ENCODE results near the gene SOX9.

Gene SOX9

GRCh38 chr17:72142614-72143013, 21.8 kb downstream of the SOX9 start:
- Histone ChIP-seq H3K4me1 (ENCODE audit: low read depth, poor library complexity, severe bottlenecking) (no peaks in the 10 kb centered on the region), H3K27ac (no peak overlapping the region)

DNA sequence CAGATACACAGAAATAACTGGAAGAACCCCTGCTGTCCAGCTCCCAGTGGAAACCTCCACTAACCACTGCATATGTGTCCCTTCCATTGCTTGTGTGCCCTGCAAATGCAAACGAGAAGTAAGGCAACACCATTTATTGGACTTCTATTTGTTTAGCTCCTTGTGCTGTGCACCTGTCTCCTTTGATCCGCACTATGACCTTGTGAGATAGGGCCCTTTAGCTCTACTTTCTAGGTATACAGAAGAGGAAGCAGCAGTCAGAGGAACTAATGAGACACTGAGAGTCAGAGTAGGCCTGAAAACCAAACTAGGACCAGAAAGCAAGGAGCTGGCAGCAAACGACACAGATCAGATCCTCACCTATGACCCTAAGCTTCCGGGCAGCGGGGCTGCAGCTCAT, 22.4 kb downstream of the SOX9 start:
- H3K79me2 ChIP-seq (ENCODE audit: insufficient read depth, low read depth) = no peaks in the 10 kb centered on the region
- H3K27me3 ChIP-seq (ENCODE audit: insufficient read depth, low read depth) = no peaks in the 10 kb centered on the region
- no peaks in the 10 kb centered on the region for H4K20me1 ChIP-seq (ENCODE audit: insufficient read depth)
- H3K36me3 ChIP-seq (ENCODE audit: insufficient read depth) = no peaks in the 10 kb centered on the region
- TF ChIP-seq CTCF (conservative IDR thresholded peaks at IDR 0.05; ENCODE audit: low read depth, low read length) = no peak
- no peak overlapping the region for H2AFZ ChIP-seq (ENCODE audit: low read depth)
- no peak overlapping the region for H3K4me3 ChIP-seq (IDR thresholded peaks at IDR 0.05; ENCODE audit: insufficient read depth, low read depth, low read length)
- H3K4me2 ChIP-seq = no peak overlapping the region
- no peak overlapping the region for H3K9ac ChIP-seq
- H3K4me1 ChIP-seq (ENCODE audit: low read depth, poor library complexity, severe bottlenecking) = no peaks in the 10 kb centered on the region
- no peak overlapping the region for H3K27ac ChIP-seq

More at GRCh38 chr17:72142614-72143013, 21.8 kb downstream of the SOX9 start:
- Histone ChIP-seq H3K36me3 (ENCODE audit: insufficient read depth) (no peaks in the 10 kb centered on the region), H3K27me3 (ENCODE audit: insufficient read depth, low read depth) (no peaks in the 10 kb centered on the region), H3K4me3 (IDR thresholded peaks at IDR 0.05; ENCODE audit: insufficient read depth, low read depth, low read length) (no peak overlapping the region), H3K4me2 (no peak overlapping the region), H4K20me1 (ENCODE audit: insufficient read depth) (no peaks in the 10 kb centered on the region), H3K79me2 (ENCODE audit: insufficient read depth, low read depth) (no peaks in the 10 kb centered on the region), H3K9ac (no peak overlapping the region), H2AFZ (ENCODE audit: low read depth) (no peak overlapping the region)
- TF ChIP-seq CTCF (conservative IDR thresholded peaks at IDR 0.05; ENCODE audit: low read depth, low read length) = no peak

GRCh38 chr17:72144101-72144500, 23.3 kb downstream of the SOX9 start:
- no peak for TF ChIP-seq CTCF (conservative IDR thresholded peaks at IDR 0.05; ENCODE audit: low read depth, low read length)
- Histone ChIP-seq H3K4me2 (no peak overlapping the region), H3K36me3 (ENCODE audit: insufficient read depth) (no peaks in the 10 kb centered on the region), H4K20me1 (ENCODE audit: insufficient read depth) (no peaks in the 10 kb centered on the region), H3K9ac (no peak overlapping the region), H2AFZ (ENCODE audit: low read depth) (no peak overlapping the region), H3K27ac (no peak overlapping the region), H3K79me2 (ENCODE audit: insufficient read depth, low read depth) (no peaks in the 10 kb centered on the region), H3K4me1 (ENCODE audit: low read depth, poor library complexity, severe bottlenecking) (no peaks in the 10 kb centered on the region), H3K27me3 (ENCODE audit: insufficient read depth, low read depth) (no peaks in the 10 kb centered on the region), H3K4me3 (IDR thresholded peaks at IDR 0.05; ENCODE audit: insufficient read depth, low read depth, low read length) (no peak overlapping the region)

GRCh38 chr17:72145562-72145961, 24.7 kb downstream of the SOX9 start:
- no peaks in the 10 kb centered on the region for H3K27me3 ChIP-seq (ENCODE audit: insufficient read depth, low read depth)
- no peaks in the 10 kb centered on the region for H4K20me1 ChIP-seq (ENCODE audit: insufficient read depth)
- H3K4me1 ChIP-seq (ENCODE audit: low read depth, poor library complexity, severe bottlenecking) = no peaks in the 10 kb centered on the region
- H3K4me2 ChIP-seq = no peak overlapping the region
- H2AFZ ChIP-seq (ENCODE audit: low read depth) = no peak overlapping the region
- no peak overlapping the region for H3K27ac ChIP-seq
- no peaks in the 10 kb centered on the region for H3K36me3 ChIP-seq (ENCODE audit: insufficient read depth)
- H3K9ac ChIP-seq = no peak overlapping the region
- TF ChIP-seq CTCF (conservative IDR thresholded peaks at IDR 0.05; ENCODE audit: low read depth, low read length) = no peak
- H3K4me3 ChIP-seq (IDR thresholded peaks at IDR 0.05; ENCODE audit: insufficient read depth, low read depth, low read length) = no peak overlapping the region
- no peaks in the 10 kb centered on the region for H3K79me2 ChIP-seq (ENCODE audit: insufficient read depth, low read depth)
